OCI-LY7 (cell line): Measurements from ENCODE around the gene PIGZ.

ENCODE experiments used
- CTCF ChIP-seq: fragments of 200-600 bp; sonication (generic); conservative IDR thresholded peaks from 2 replicates; pipeline ENCODE4 v1.5.1; 2014; ENCODE audit warnings: mild to moderate bottlenecking, antibody characterized with exemption, low read length, moderate library complexity, mixed read lengths
- EZH2phosphoT487 ChIP-seq: fragments of 200-600 bp; sonication (generic); IDR thresholded peaks from 2 replicates; pipeline ENCODE4 v1.6.1; 2018; ENCODE audit warnings: low read depth, borderline replicate concordance, mild to moderate bottlenecking, mixed run types, antibody characterized with exemption, low read length, moderate library complexity, mixed read lengths

- no peak for TF ChIP-seq CTCF
- TF ChIP-seq EZH2phosphoT487: no peak
Measured at GRCh38 chr3:196994056-196994455, 25.4 kb upstream of the PIGZ start.
